ENCODE results near the gene MAP1S. TPM values are rescaled to one million over a fixed set of nuclear protein-coding genes. Genes with fewer than 3 reads are reported as not detected.

MAP1S gene
- total and polyA plus RNA-seq, 10 donors, result 15.0 to 63.1 (median 35.5) TPM

DNA sequence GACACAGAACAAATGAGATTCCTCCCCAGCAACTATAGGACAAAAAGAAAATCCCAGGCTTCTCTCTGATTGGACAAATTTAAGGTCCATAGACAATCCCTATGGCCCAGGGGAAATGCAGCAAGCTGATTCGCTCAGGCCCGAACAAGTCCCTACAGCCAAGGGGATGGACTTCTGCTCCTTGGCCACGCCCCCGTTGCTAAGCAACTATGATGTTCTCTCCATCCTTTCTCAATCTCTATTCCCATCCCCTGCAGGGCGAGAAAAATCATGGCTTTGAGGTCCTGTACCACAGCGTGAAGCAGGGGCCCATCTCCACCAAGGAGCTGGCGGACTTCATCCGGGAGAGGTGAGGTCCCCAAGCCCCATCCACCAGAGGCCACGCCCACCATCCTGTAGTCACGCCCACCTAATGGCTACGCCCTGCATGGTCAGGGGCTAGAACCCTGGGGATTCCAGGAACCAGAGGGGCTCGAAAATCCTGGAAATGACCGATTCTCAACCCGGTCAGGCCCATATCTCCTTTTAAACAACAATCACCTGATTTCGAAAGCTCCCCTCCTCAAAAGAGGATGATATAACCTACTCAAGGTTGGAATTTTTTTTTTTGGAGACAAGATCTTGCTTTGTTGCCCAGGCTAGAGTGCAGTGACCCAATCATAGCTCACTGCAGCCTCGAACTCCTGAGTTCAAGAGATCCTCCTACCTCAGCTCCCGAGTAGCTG is 43.4 kb downstream of the MAP1S start:
- H3K9me3 ChIP-seq, result no peaks in the 10 kb centered on the region
- H3K27ac ChIP-seq, result no peak overlapping the region
- WGBS, 5 donors, result 74 to 85% (median 85%) methylated on average over 17 of the region's 17 CpGs
- peaks cover 0 to 77% (median 16%) of the 10 kb centered on the region in 6 donors for H3K36me3 ChIP-seq
- DNase-seq, result no peak
- TF ChIP-seq POLR2AphosphoS5 (IDR thresholded peaks at IDR 0.05), result peak in 1 of 3 donors; percentile 31
- TF ChIP-seq CTCF (IDR thresholded peaks at IDR 0.05 in 8 of 11, conservative IDR thresholded peaks at IDR 0.05 in 3 of 11), result no peak
- no peak for TF ChIP-seq POLR2A (IDR thresholded peaks at IDR 0.05)
- H3K27me3 ChIP-seq (replicated peaks in 1 of 7), result no peaks in the 10 kb centered on the region
- no peak overlapping the region for H3K4me3 ChIP-seq
- H3K4me1 ChIP-seq, result peaks cover 0 to 59% (median 17%) of the 10 kb centered on the region in 6 donors
- intact Hi-C loops (cut with DNase I; ENCODE audit: low total_unique reads), result no loop called here

GRCh38 chr19:17764348-17764747 is 45.1 kb downstream of the MAP1S start:
- Histone ChIP-seq H3K4me3 (peak overlapping the region in 1 of 8 donors; percentile 39), H3K4me1 (peaks cover 0 to 54% (median 17%) of the 10 kb centered on the region in 6 donors), H3K36me3 (peaks cover 0 to 77% (median 16%) of the 10 kb centered on the region in 6 donors), H3K27ac (peak overlapping the region in 7 of 8 donors; percentile 61 to 89 (median 81)), H3K9me3 (no peaks in the 10 kb centered on the region), H3K27me3 (replicated peaks in 1 of 7) (no peaks in the 10 kb centered on the region)
- TF ChIP-seq POLR2AphosphoS5 (IDR thresholded peaks at IDR 0.05) (no peak), POLR2A (IDR thresholded peaks at IDR 0.05) (no peak), CTCF (IDR thresholded peaks at IDR 0.05 in 8 of 11, conservative IDR thresholded peaks at IDR 0.05 in 3 of 11) (no peak)
- DNase-seq, result no peak
- intact Hi-C loops (cut with DNase I; ENCODE audit: low total_unique reads), result no loop called here
- 89 to 97% (median 93%) methylated on average over 6 to 7 of the region's 7 CpGs for WGBS, 5 donors

GRCh38 chr19:17765069-17765618 is 45.9 kb downstream of the MAP1S start:
- intact Hi-C loops (cut with DNase I; ENCODE audit: low total_unique reads), result loop anchor here (5.0 kb wide), 1 partner anchor 53 kb away; no protein-coding TSS in a partner anchor
- Histone ChIP-seq H3K36me3 (peaks cover 0 to 83% (median 18%) of the 10 kb centered on the region in 6 donors), H3K27me3 (replicated peaks in 1 of 7) (no peaks in the 10 kb centered on the region), H3K4me1 (peaks cover 0 to 47% (median 17%) of the 10 kb centered on the region in 6 donors), H3K9me3 (no peaks in the 10 kb centered on the region), H3K4me3 (peak overlapping the region in 1 of 8 donors; percentile 39), H3K27ac (peak overlapping the region in 7 of 8 donors; percentile 61 to 89 (median 81))
- WGBS, 5 donors, result 30 to 51% (median 36%) methylated on average over 12 of the region's 12 CpGs
- peak; percentile 93 for DNase-seq
- peak; percentile 64 to 78 (median 76) for TF ChIP-seq POLR2AphosphoS5 (IDR thresholded peaks at IDR 0.05)
- TF ChIP-seq POLR2A (IDR thresholded peaks at IDR 0.05), result no peak
- no peak for TF ChIP-seq CTCF (IDR thresholded peaks at IDR 0.05 in 8 of 11, conservative IDR thresholded peaks at IDR 0.05 in 3 of 11)

Data from spleen (tissue), 11 donors.